K562 (cell line): ENCODE results near the gene KRTAP3-3.

Experiments used
- ETV6 ChIP-seq, 3 experiments: fragments of 150-350 bp in 1 of 3; sonication (generic) in 1 of 3; formaldehyde crosslinking in 1 of 3; IDR thresholded peaks; 2 replicates each; pipeline versions ENCODE4 v1.6.1 to v1.8.0; 2014 to 2022; ENCODE audit warnings: borderline replicate concordance in 2 of 3, low read depth in 2 of 3, antibody characterized with exemption in 1 of 3, low read length in 1 of 3, mild to moderate bottlenecking in 1 of 3, missing genetic modification reagents in 1 of 3
- HDAC6 ChIP-seq: IDR thresholded peaks from 2 replicates; pipeline ENCODE4 v1.6.1; 2012; ENCODE audit warnings: low read depth, mild to moderate bottlenecking, control low read depth, inconsistent platforms, low read length, moderate library complexity
- HMGXB4 ChIP-seq: sonication (generic); formaldehyde crosslinking; IDR thresholded peaks from 2 replicates; pipeline ENCODE4 v1.8.1; 2023; ENCODE audit warnings: mild to moderate bottlenecking, missing genetic modification reagents
- HOMEZ ChIP-seq: fragments of 250-450 bp; sonication (Bioruptor Pico); IDR thresholded peaks from 2 replicates; pipeline ENCODE4 v1.4.0; 2020; ENCODE audit warnings: mild to moderate bottlenecking, moderate library complexity
- ILK ChIP-seq: fragments of 450-650 bp; IDR thresholded peaks from 2 replicates; pipeline ENCODE4 v1.6.1; 2016; ENCODE audit warnings: missing genetic modification characterization, low read depth, mild to moderate bottlenecking, missing compliant biosample characterization, moderate library complexity, borderline replicate concordance
- MAFF ChIP-seq: IDR thresholded peaks from 2 replicates; pipeline ENCODE4 v1.6.1; 2012; ENCODE audit warnings: low read length, improper control_type of control experiment
- NRF1 ChIP-seq, 2 experiments: fragments of 450-650 bp; IDR thresholded peaks in 1 of 2; conservative IDR thresholded peaks in 1 of 2; 2 replicates each; pipeline ENCODE4 v1.6.1; 2014; ENCODE audit warnings: mild to moderate bottlenecking in 2 of 2
- POLR2H ChIP-seq: IDR thresholded peaks from 2 replicates; pipeline ENCODE4 v1.6.1; 2016; ENCODE audit warnings: missing genetic modification characterization, low read depth, mild to moderate bottlenecking, control low read depth, missing compliant biosample characterization, moderate library complexity
- RFX5 ChIP-seq: IDR thresholded peaks from 2 replicates; pipeline ENCODE4 v1.6.1; 2011; ENCODE audit warnings: low read depth, mild to moderate bottlenecking, improper control_type of control experiment, low read length
- SIX5 ChIP-seq, 2 experiments: IDR thresholded peaks; 2 replicates each; pipeline ENCODE4 v1.6.1; 2011; ENCODE audit warnings: low read length in 2 of 2, borderline replicate concordance in 1 of 2, low read depth in 1 of 2, mild to moderate bottlenecking in 1 of 2, moderate library complexity in 1 of 2; ENCODE audit not compliant: insufficient read depth in 1 of 2
- TBP ChIP-seq: optimal IDR thresholded peaks from 2 replicates; pipeline ENCODE3; 2011; ENCODE audit warnings: low read depth, low read length, improper control_type of control experiment
- ZBTB33 ChIP-seq: sonication (generic); formaldehyde crosslinking; IDR thresholded peaks from 2 replicates; pipeline ENCODE4 v1.8.1; 2023; ENCODE audit warnings: mild to moderate bottlenecking, missing genetic modification reagents
- ZBTB49 ChIP-seq: sonication (generic); formaldehyde crosslinking; IDR thresholded peaks from 2 replicates; pipeline ENCODE4 v1.8.0; 2022; ENCODE audit warnings: missing genetic modification reagents, mild to moderate bottlenecking, borderline replicate concordance

- TF ChIP-seq ZBTB33 (CRISPR knock-in tag) = no peak
- no peak for TF ChIP-seq MAFF
- no peak for TF ChIP-seq HOMEZ (CRISPR knock-in tag)
- TF ChIP-seq HDAC6 = no peak
- TF ChIP-seq POLR2H = no peak
- TF ChIP-seq TBP = no peak
- no peak for TF ChIP-seq SIX5 (IDR thresholded peaks at IDR 0.05; ENCODE audit: borderline replicate concordance in 1 of 2, insufficient read depth in 1 of 2, low read depth in 1 of 2, low read length in 2 of 2)
- no peak for TF ChIP-seq RFX5
- TF ChIP-seq ETV6 (IDR thresholded peaks at IDR 0.05; ENCODE audit: borderline replicate concordance in 1 of 2, low read depth in 2 of 2, low read length in 1 of 2) = no peak
- TF ChIP-seq ETV6 (CRISPR knock-in tag; IDR thresholded peaks at IDR 0.05; ENCODE audit: borderline replicate concordance) = no peak
- TF ChIP-seq ZBTB49 (CRISPR knock-in tag) = no peak
- TF ChIP-seq ILK = no peak
- no peak for TF ChIP-seq NRF1 (conservative IDR thresholded peaks at IDR 0.05 in 1 of 2, IDR thresholded peaks at IDR 0.05 in 1 of 2)
- no peak for TF ChIP-seq HMGXB4 (CRISPR knock-in tag)
These were observed 9.7 kb downstream of the KRTAP3-3 start, which contains the start of gene KRT40 for GRCh38 chr17:40984226-40984625.
